DOHH2 (cell line): Measurements from ENCODE around the gene CLEC9A.

ENCODE experiments used
- H3F3A ChIP-seq: fragments of 200-600 bp; sonication (generic), shearing (Covaris generic); 2 replicates; pipeline ENCODE4 v1.6.0; 2016; ENCODE audit warnings: antibody characterized with exemption, mild to moderate bottlenecking; ENCODE audit not compliant: control insufficient read depth, insufficient read depth
- H3K27ac ChIP-seq: fragments of 200-600 bp; sonication (generic); 2 replicates; pipeline ENCODE4 v1.5.1; 2014; ENCODE audit warnings: low read depth, mild to moderate bottlenecking, low read length, moderate library complexity
- H3K27me3 ChIP-seq: fragments of 200-600 bp; sonication (generic); 2 replicates; pipeline ENCODE4 v1.6.1; 2014; ENCODE audit warnings: mild to moderate bottlenecking, low read length, mixed read lengths; ENCODE audit not compliant: control insufficient read depth
- H3K36me3 ChIP-seq: fragments of 200-600 bp; sonication (generic); 2 replicates; pipeline ENCODE4 v1.6.1; 2014; ENCODE audit warnings: mild to moderate bottlenecking, low read length, moderate library complexity, mixed read lengths; ENCODE audit not compliant: control insufficient read depth
- H3K4me1 ChIP-seq: fragments of 200-600 bp; sonication (generic); 2 replicates; pipeline ENCODE4 v1.6.1; 2014; ENCODE audit warnings: mild to moderate bottlenecking, low read length, mixed read lengths; ENCODE audit not compliant: control insufficient read depth
- H3K4me2 ChIP-seq: fragments of 200-600 bp; sonication (generic); 2 replicates; pipeline ENCODE4 v1.6.0; 2014; ENCODE audit warnings: mild to moderate bottlenecking, low read length, moderate library complexity
- H3K4me3 ChIP-seq: fragments of 200-600 bp; sonication (generic); 2 replicates; pipeline ENCODE4 v1.5.1; 2014; ENCODE audit warnings: mild to moderate bottlenecking, low read length, mixed read lengths
- H3K79me2 ChIP-seq: fragments of 200-600 bp; sonication (generic); 2 replicates; pipeline ENCODE4 v1.6.1; 2014; ENCODE audit warnings: mild to moderate bottlenecking, low read length, mixed read lengths; ENCODE audit not compliant: control insufficient read depth
- H3K9me2 ChIP-seq: fragments of 200-600 bp; sonication (generic); replicated peaks from 2 replicates; pipeline ENCODE4 v1.6.1; 2014; ENCODE audit warnings: mild to moderate bottlenecking, low read length, mixed read lengths; ENCODE audit not compliant: control insufficient read depth
- H3K9me3 ChIP-seq: fragments of 200-600 bp; sonication (generic); 2 replicates; pipeline ENCODE4 v1.6.1; 2014; ENCODE audit warnings: antibody characterized with exemption, low read length, mixed read lengths; ENCODE audit not compliant: control insufficient read depth, insufficient read depth
- H4K20me1 ChIP-seq: fragments of 200-600 bp; sonication (generic); 2 replicates; pipeline ENCODE4 v1.6.0; 2014; ENCODE audit warnings: low read depth, mild to moderate bottlenecking, antibody characterized with exemption, low read length, moderate library complexity; ENCODE audit not compliant: control insufficient read depth, insufficient read depth
- EZH2phosphoT487 ChIP-seq: fragments of 200-600 bp; sonication (generic); IDR thresholded peaks from 2 replicates; pipeline ENCODE4 v1.6.1; 2017; ENCODE audit warnings: borderline replicate concordance, mild to moderate bottlenecking, antibody characterized with exemption, low read length, moderate library complexity, mixed read lengths
- TF ChIP-seq, protein P1 (sequence below): fragments of 200-600 bp; sonication (generic); IDR thresholded peaks from one replicate; pipeline ENCODE4 v1.5.1; 2014; ENCODE audit warnings: antibody characterized with exemption, mild to moderate bottlenecking, low read depth, low read length; ENCODE audit not compliant: poor library complexity, severe bottlenecking

The CLEC9A gene

GRCh38 chr12:10052193-10052913, 21.9 kb downstream of the CLEC9A start:
- Histone ChIP-seq H4K20me1 (no peaks in the 10 kb centered on the region), H3K27ac (no peak overlapping the region), H3K4me2 (no peak overlapping the region), H3K4me3 (no peak overlapping the region), H3K79me2 (no peaks in the 10 kb centered on the region), H3K4me1 (no peaks in the 10 kb centered on the region), H3F3A (no peaks in the 10 kb centered on the region), H3K27me3 (peaks cover 10% of the 10 kb centered on the region), H3K9me3 (no peaks in the 10 kb centered on the region), H3K9me2 (no peaks in the 10 kb centered on the region), H3K36me3 (no peaks in the 10 kb centered on the region)
- TF ChIP-seq, protein P1, sequence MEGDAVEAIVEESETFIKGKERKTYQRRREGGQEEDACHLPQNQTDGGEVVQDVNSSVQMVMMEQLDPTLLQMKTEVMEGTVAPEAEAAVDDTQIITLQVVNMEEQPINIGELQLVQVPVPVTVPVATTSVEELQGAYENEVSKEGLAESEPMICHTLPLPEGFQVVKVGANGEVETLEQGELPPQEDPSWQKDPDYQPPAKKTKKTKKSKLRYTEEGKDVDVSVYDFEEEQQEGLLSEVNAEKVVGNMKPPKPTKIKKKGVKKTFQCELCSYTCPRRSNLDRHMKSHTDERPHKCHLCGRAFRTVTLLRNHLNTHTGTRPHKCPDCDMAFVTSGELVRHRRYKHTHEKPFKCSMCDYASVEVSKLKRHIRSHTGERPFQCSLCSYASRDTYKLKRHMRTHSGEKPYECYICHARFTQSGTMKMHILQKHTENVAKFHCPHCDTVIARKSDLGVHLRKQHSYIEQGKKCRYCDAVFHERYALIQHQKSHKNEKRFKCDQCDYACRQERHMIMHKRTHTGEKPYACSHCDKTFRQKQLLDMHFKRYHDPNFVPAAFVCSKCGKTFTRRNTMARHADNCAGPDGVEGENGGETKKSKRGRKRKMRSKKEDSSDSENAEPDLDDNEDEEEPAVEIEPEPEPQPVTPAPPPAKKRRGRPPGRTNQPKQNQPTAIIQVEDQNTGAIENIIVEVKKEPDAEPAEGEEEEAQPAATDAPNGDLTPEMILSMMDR, result no peak
- no peak for TF ChIP-seq EZH2phosphoT487

- no peaks in the 10 kb centered on the region for H3K36me3 ChIP-seq
- H3K79me2 ChIP-seq, result no peaks in the 10 kb centered on the region
- no peaks in the 10 kb centered on the region for H3F3A ChIP-seq
- no peak overlapping the region for H3K4me3 ChIP-seq
- no peak overlapping the region for H3K27ac ChIP-seq
- no peaks in the 10 kb centered on the region for H3K9me2 ChIP-seq
- H4K20me1 ChIP-seq, result no peaks in the 10 kb centered on the region
- H3K27me3 ChIP-seq, result peaks cover under 1% of the 10 kb centered on the region; the same call in 1 of the 2 replicates
- no peaks in the 10 kb centered on the region for H3K4me1 ChIP-seq
- H3K4me2 ChIP-seq, result no peak overlapping the region
- H3K9me3 ChIP-seq, result no peaks in the 10 kb centered on the region
- TF ChIP-seq EZH2phosphoT487, result no peak
- TF ChIP-seq, protein P1, result no peak
These were observed 27.9 kb downstream of the CLEC9A start for GRCh38 chr12:10058387-10058786.

DNA sequence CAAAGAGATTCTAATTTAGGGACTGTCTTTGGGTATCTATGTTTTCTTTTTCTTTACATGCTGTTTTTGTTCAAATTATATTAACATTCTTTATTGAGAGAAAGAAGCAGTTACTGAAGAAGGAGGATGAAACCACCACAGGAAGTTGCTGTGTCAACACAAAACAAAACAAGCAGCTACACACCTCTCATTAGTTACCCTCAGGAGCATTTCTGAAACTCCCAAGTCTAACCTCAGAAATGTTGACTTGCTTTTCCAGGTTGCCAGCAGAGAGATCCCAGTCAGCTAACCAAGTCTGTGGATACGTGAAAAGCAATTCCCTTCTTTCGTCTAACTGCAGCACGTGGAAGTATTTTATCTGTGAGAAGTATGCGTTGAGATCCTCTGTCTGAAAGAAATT, 34.8 kb downstream of the CLEC9A start:
- Histone ChIP-seq H3K36me3 (no peaks in the 10 kb centered on the region), H3K27ac (no peak overlapping the region), H3K4me2 (no peak overlapping the region), H3K9me2 (no peaks in the 10 kb centered on the region), H3K9me3 (no peaks in the 10 kb centered on the region), H3K4me3 (no peak overlapping the region), H3K79me2 (no peaks in the 10 kb centered on the region), H4K20me1 (no peaks in the 10 kb centered on the region), H3F3A (no peaks in the 10 kb centered on the region), H3K4me1 (no peaks in the 10 kb centered on the region; the same call in 1 of the 2 replicates), H3K27me3 (peaks cover 11% of the 10 kb centered on the region)
- TF ChIP-seq, protein P1, result no peak
- TF ChIP-seq EZH2phosphoT487, result no peak
